DMS53 treated with DMSO at 0.1 percent for 48 hours (cell line): ENCODE data around the gene UPK1B.

Experiments
- DNase-seq: peaks from one replicate; lab custom pipeline; 2025; ENCODE audit not compliant: unreplicated experiment; lab: John Stamatoyannopoulos, UW

UPK1B gene

DNA sequence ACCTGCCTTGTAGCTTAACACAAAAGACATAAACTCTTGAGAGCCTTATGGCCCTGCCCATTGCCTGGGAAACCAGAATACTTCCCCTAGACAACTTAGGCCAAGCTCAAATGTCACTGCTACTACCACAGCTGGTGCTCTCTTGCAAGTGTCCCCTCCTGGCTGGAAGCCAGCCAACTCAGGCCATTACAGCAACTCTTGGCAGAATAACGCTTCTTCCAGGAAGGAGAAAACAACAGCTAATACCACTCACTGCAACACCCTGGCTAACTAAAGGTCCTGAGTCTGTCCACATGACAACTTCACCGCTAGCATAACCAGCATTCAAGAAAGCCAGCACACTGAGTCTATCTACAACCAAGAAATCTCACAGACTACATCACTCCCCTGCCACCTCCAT, 72.4 kb downstream of the UPK1B start:
- DNase-seq: no peak
